NCI-H1694 treated with DMSO at 0.1 percent for 48 hours (cell line): Measurements from ENCODE around the gene BRICD5.
A peak's percentile ranks its signal among the peaks of the same experiment; 100 is the strongest.
"Not testable (repeated sequence)": the region's sequence is repeated elsewhere in the genome, so short reads cannot be mapped to it uniquely, and the experiment has no call there.

Source experiments
- DNase-seq: peaks from one replicate; lab custom pipeline; 2025; lab: John Stamatoyannopoulos, UW

The BRICD5 gene

GRCh38 chr16:2210386-2211365 is at the start of gene BRICD5:
BRICD5 (minus strand) TSS chr16:2210863; CDS start chr16:2210833, 30 bp downstream.
- DNase-seq: no peak

- DNase-seq: no peak
These were observed 49.6 kb upstream of the BRICD5 start for GRCh38 chr16:2260250-2260649.

DNA sequence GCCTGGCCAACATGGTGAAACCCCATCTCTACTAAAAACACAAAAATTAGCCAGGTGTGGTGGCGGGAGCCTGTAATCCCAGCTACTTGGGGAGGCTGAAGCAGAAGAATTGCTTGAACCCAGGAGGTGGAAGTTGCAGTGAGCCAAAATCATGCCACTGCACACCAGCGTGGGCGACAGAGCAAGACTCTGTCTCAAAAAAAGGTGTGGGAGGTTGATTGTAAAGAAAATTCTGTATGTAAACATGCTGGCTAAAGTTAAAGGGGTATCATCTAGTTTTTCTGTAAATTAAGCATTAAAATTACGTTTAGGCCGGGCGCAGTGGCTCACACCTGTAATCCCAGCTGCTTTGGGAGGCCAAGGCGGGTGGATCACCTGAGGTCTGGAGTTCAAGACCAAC is 47.9 kb upstream of the BRICD5 start:
- not testable (repeated sequence) for DNase-seq

- no peak for DNase-seq
These were observed 47.1 kb upstream of the BRICD5 start for GRCh38 chr16:2257726-2258125.

DNA sequence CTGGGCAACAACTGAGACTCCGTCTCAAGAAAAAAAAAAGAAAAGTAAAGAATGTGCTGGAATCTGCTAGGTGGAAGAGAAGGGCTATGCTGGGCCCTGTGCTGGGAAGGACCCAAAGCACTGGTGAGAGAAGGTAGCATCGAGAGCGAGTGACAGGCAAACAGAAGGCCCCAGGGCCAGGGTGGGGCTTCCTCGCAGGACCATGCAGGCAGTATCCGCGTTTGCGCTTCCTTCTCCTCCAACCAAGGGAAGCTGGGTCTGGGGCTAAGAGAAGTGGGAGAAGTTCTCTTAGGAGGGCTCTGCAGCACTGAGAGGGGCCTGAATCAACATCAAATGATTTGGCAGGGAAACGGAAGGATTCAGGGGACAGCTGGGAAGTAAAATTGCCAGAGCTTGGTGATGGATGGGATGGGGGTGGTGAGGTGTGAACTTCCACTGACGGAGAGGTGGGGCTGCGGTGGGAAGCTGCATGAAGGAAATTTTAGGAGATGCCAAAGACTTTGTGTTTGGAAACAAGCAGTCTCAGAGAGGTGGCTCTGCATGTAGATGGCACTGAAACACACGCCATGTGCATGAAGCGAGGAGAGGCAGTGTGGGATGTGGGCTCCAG is 46.0 kb upstream of the BRICD5 start:
- no peak for DNase-seq

DNA sequence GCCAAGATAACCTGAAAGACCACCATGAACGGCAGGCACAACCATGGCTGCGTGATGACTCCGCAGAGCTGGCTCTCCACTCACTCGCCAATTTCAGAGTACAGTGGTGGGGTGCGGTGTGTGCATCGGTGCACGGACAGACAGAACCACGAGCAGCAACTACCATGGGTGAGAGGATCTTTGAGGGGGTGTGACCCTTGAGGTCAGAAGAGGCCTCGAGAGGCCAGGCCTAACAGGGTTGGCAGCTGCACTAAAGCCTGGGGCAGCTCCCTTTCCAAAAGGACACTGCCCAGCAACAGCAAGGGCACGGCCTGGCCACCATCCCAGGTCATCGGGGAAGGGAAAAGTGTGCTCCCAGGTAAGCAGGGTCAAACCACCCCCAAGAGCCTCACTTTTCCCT is 42.6 kb upstream of the BRICD5 start:
- no peak for DNase-seq

DNA sequence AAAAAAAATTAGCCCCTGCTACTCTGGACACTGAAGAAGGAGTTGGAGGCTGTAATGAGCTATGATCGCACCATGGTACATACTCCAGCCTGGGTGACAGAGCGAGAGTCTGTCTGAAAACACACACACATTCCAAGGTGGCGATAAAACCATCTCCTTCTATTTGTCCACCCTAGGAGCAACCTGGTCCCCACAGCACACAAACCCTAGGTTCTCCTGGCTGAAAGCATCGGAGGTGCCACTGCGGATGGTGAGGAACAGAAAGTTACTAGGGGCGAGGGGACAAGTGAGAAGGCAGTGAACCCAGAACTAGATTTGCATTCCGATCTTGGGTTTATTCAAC is 42.1 kb upstream of the BRICD5 start:
- DNase-seq: no peak

GRCh38 chr16:2251296-2252111 is 40.8 kb upstream of the BRICD5 start, which contains the start of gene ECI1:
ECI1 (minus strand) TSS chr16:2251587; CDS start chr16:2251566, 21 bp downstream.
- peak; percentile 52 for DNase-seq

GRCh38 chr16:2250652-2251295 is 40.1 kb upstream of the BRICD5 start:
- peak; percentile 18 for DNase-seq

DNA sequence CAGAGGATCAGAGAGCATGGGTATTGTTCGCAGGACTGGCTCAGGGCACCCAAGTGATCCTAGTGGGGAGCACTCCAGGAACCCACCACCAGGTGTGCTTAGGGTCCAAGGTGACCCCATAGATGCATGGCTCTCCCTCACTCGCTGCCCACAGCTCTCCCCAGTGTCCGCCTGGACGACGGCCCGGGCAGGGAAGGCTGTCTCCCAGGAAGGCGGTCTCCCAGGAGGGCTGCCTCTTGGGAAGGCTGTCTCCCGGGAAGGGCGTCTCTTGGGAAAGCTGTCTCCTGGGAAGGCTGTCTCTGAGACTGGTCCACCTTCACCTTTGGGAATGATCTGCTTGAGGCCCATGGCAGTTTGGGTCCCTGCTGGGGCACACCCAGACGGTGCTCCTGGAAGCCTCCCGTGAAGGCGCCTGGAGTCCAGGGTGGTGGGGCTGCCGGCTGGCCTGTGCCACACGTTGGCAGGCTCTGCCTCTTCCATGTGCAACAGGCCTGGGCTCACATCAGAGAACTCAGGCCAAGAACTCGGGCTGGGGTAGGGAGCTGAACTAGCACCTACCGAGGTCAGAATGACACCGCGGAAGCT is 35.7 kb upstream of the BRICD5 start:
- no peak for DNase-seq

DNA sequence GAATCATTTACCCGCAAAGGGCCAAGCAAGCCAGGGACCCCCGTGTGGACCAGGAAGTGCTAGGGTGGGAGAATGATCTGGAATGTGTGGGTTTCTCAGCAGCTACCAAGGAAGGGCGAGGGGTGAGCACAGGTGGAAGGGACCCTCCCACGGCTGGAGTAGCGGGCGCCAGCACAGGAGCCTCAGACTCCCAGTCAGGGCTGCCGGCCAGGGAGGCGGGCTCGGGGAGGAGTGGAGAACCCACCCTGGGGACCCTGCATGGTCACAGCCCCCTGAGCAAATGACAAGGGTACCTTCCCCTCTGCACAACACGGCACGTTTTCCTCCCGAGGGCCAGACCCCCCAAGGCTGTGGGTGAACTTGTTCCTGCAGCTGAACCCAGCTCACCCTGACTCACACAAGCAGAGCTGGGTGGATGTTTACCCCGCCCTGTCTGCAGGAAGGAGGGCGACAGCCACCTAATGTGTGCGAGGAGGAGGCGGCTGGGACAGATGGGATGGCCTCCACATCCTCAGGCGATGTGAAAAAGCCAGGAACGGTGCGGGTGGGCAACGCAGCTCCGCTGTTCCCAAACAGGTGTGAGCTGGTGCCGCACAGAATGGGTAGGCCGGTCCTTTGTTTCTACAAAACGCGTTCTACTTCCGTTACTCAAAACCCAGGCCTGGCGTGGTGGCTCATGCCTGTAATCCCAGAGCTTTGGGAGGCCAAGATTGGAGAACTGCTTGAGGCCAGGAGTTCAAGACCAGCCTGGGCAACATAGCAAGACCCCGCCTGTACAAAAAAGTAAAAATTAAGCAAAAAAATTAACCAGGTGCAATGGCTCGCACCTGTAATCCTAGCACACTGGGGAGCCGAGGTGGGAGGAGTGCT is 34.5 kb upstream of the BRICD5 start:
- no peak for DNase-seq

GRCh38 chr16:2244301-2244700 is 33.6 kb upstream of the BRICD5 start:
- DNase-seq: no peak

- no peak for DNase-seq
These were observed 33.1 kb upstream of the BRICD5 start for GRCh38 chr16:2243781-2244180.

DNA sequence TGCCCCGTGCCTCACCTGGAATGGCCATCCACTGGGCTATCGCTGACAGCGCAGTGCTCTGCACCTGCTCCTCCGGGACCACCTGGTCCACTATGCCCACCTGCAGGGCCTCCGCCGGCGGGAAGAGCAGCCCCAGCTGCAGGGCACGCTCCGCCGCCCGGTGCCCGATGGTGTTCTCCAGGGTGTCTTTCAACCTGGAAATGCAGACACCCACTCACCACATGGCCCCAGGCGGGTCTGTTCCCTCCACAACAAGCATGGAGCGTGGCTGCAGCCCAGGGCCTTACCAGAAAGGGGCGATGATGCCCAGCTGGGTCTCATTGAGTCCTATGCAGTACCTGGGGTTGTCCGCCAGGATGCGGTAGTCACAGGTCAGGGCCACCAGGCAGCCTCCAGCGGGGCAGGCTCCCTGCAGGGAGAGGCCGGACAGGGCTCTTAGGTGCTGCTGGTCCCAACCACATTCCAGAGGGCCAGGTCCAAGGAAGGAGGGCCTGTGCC is 32.4 kb upstream of the BRICD5 start:
- DNase-seq: no peak

GRCh38 chr16:2242598-2242997 is 31.9 kb upstream of the BRICD5 start:
- no peak for DNase-seq

DNA sequence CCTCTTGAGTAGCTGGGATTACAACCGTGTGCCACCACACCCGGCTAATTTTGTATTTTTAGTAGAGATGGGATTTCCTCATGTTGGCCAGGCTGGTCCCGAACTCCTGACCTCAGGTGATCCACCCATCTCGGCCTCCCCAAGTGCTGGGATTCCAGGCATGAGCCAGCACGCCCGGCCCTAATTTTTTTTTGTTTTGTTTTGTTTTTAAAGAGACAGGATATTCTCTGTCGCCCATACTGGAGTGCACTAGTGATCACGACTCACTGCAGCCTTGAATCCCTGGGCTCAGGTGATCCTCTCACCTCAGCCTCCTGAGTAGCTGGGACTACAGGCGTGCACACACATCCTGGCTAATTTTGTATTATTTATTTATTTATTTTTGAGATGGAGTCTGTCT is 29.7 kb upstream of the BRICD5 start:
- not testable (repeated sequence) for DNase-seq

DNA sequence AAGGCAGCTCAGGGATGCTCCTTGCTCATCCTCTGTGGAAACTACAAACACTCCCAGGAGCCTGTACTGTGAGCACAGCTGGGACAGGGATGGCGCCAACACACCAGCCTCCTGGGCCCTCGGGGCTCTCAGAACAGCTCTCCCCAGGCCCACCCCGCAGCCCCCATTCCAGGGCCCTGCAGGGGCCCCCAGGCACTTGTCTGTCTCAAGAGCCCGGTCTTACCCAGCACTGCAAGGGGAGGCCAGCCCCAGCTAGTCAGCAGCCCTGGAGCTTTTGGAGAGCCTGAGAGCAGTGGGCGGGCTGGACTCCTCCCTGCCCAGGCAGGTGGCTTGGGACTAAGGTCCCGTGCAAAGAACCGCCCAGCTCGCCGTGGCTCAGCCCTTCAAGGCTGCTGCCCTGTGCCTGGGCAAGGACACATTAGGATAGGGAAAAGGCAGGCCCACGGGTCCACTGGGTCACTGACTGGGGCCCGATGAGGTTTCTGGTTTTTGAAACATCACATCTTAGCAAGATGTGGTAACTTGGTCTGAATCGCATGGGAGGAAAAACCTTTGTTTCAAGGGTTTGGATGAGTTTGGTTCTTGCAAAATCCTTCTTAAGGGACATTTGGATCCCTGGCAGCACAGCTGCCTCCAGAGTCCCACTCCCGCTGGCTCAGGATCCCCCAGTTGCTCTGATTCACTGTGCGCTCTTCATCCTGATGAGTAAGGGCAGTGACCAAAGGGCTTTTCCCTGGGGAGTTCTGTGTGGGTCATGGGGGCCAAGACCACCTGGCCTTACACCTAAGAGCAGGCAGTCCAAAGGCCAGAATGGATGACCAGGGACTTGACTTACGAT is 28.4 kb upstream of the BRICD5 start:
- DNase-seq: no peak

- DNase-seq: no peak
These were observed 27.6 kb upstream of the BRICD5 start for GRCh38 chr16:2238150-2238837.
